Right ventricle myocardium inferior (tissue), 1 donor: ENCODE results near the gene TMEM209. TPM values are rescaled to one million over a fixed set of nuclear protein-coding genes. Genes with fewer than 3 reads are reported as not detected.

Experiments
- total RNA-seq: library from RNA; stranded (reverse); fragmentation: NEBNext Ultra II Directional; extraction: Animal tissue kit (Norgen Biotek cat#: 25700); gene quantifications from one replicate; pipeline ENCODE4 v1.2.1, GENCODE V29; 2021
- donor health status: DM: no; HTN: yes; CAD: no; lungs with severe emphysema.

Gene TMEM209
- total RNA-seq, 1 donor from 2014 or later, result 8.6 TPM

Other genes with a start within 250 kb of the TMEM209 start
- 17.5 TPM for gene ZC3HC1, start 154.0 kb downstream of the TMEM209 start, total RNA-seq
- 27.6 TPM for gene KLHDC10, start 134.9 kb downstream of the TMEM209 start, total RNA-seq
- not detected for gene SSMEM1, start 2.5 kb upstream of the TMEM209 start, total RNA-seq
- gene CPA2, start 61.5 kb upstream of the TMEM209 start, total RNA-seq, result not detected
- gene CPA4, start 87.8 kb upstream of the TMEM209 start, total RNA-seq, result not detected
- gene CPA5, start 139.4 kb upstream of the TMEM209 start, total RNA-seq, result not detected
- gene CPA1, start 175.1 kb upstream of the TMEM209 start, total RNA-seq, result not detected
- gene CEP41, start 235.6 kb upstream of the TMEM209 start, total RNA-seq, result 3.8 TPM